ENCODE measurements around the gene ALKBH3.

Gene ALKBH3

GRCh38 chr11:43920598-43921419 is 40.2 kb downstream of the ALKBH3 start:
- no peak for FAIRE-seq
- no peak for DNase-seq (ENCODE audit: insufficient read length, low spot score)
- no peak for TF ChIP-seq CTCF (IDR thresholded peaks at IDR 0.05; ENCODE audit: insufficient read depth, missing control alignments)

DNA sequence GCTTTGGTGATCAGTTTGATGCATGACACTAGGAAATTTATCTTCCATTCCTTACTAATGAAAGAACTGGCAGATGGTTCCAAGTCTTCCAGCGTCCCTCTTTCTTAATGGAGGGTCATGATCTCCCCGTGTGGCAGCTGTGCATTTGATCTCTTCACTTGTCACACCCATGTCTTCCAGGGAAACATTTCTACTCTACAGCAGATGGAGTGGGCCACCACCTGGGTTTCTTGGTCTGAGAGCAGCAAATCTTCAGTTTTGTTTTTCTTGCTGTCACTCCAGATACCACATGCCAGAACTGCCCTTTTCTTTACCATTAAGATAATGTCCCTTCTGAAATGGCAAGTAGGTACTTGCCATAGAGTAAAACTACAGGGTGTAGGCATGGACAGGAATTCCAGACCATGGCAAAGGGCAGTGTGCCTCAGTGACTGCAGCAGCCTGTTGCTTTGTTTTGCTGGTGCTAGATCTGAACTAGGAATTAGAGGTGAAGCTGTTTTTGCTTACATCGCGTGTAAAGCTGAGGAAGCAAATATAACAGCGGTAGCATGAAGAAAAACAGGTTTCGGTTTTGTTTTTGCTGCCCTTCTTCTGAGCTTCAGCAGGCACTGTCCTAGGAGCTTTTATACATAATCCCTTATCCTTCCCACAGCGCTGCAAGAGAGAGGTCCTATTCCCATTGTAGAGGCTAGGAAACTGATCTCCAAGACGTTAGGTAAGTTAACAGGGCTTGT is 41.1 kb downstream of the ALKBH3 start:
- DNase-seq (ENCODE audit: insufficient read length, low spot score) = no peak
- no peak for TF ChIP-seq CTCF (IDR thresholded peaks at IDR 0.05; ENCODE audit: insufficient read depth, missing control alignments)
- FAIRE-seq = no peak

DNA sequence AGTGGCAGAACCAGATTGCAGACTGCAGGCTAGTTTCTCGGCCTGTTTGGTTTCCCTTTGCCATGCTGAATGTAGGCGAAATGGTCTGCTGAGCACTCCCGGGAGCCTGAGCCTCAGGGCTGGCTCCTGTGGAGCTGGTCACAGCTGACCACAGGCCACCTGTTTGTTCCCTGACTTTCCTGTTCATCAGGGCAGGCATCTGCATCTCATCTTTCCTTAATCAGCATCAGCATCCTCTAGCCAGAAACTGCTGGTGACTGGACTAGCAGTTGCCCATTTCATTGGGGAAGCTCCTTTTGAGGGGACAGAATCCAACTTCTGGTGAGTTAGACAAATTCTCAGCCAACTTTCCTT is 41.6 kb downstream of the ALKBH3 start:
- no peak for FAIRE-seq
- DNase-seq (ENCODE audit: insufficient read length, low spot score) = no peak
- no peak for TF ChIP-seq CTCF (IDR thresholded peaks at IDR 0.05; ENCODE audit: insufficient read depth, missing control alignments)

DNA sequence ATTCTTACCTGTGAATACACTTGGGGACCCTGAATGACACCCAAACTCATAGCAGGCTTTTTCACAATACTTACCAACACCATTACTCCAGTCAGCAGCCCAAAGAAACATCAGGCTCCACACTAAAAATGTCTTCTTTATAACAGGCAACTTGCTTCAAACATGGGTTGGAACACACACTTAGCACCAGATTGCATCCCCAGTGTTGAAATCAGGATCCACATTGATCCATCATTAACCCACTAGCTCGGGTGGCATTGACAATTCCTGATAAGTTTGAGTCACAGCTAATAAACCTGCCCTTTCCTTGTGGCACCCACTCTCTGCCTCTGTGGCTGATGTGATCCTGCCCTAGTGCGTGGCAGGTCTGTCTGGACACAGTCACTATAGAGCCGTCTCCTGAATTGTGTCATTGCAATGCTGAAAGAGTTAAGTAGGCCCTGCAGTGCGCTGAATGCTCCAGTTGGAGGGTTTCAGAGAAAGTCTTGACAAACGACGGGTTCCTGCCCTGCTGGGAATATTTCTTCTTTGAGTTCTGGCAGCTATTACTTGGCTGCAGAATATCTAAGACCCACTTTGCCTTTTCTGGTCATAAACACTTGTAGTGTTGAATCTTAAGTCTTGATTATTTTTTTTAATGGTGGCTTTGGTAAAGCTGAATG is 42.2 kb downstream of the ALKBH3 start:
- FAIRE-seq (no peak), DNase-seq (ENCODE audit: insufficient read length, low spot score) (no peak)
- no peak for TF ChIP-seq CTCF (IDR thresholded peaks at IDR 0.05; ENCODE audit: insufficient read depth, missing control alignments)

DNA sequence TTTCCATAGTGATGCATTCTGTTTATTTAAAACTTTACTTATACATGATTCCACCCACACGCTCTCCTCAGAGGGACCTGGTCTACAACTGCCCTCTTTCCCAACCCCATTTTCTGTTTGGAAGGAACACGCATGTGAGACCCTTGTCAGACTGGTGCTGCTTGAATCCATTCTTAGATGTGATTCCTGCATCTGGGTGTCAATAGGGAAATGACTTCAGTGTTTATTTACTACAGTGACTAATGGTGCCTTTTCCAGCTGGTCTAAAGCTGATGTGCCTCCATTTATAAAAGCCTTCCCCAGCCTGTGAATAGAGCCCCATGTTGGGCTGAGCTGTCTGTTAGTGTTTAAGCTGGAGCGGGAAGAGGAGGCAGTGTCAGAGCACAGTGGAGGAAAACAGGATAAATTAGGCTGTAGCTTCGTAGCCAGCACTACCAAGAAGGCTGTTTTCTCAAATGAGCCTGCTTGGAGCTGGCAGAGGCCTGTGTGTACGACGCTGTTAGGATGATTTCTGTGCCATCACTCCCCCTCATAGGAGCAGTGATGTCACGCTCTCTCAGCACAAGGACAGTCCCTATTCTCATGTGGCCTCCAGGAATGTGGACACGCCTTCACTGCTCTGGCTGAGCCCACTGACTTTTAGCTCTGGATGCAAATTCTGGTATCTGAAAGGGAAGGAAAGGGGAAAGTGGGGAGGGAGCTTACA is 42.9 kb downstream of the ALKBH3 start:
- FAIRE-seq = no peak
- no peak for TF ChIP-seq CTCF (IDR thresholded peaks at IDR 0.05; ENCODE audit: insufficient read depth, missing control alignments)
- no peak for DNase-seq (ENCODE audit: insufficient read length, low spot score)

DNA sequence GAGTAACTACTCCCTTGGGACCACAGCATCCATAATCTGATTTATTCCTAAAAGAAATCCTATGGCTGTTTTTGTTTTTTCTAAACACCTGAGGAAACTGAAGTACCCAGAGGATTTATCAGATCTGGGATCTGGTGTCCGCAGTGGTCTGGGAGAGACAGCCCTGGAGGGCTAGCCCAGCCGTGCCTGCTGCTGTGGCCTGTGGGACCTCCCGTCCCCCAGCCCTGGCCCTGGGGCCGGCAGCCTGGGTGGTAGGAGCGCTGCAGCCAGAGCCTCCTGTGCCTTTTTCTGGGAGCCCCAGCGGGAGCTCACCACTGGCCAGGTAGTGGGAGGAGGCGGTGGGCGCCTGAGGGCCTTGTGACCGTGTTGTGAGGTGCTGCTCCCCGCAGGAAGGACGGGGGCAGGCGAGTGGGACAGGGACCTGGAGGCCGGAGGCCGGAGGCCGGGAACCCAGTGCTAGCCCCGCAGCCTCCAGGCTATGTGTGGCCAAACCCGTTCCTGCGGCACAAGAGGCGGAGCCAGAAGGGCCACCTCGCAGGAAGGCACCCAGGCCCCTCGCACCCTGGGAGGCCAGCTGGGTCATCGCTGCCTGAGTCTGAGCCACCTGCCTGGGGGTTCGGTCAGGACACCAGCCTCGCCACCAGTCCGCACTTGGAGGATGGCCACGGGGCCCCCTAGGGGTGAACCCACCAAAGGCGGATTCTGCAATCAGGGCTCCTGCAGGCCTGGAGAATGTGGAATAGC is 43.7 kb downstream of the ALKBH3 start:
- no peak for TF ChIP-seq CTCF (IDR thresholded peaks at IDR 0.05; ENCODE audit: insufficient read depth, missing control alignments)
- no peak for DNase-seq (ENCODE audit: insufficient read length, low spot score)

More for the DNA sequence above, 43.7 kb downstream of the ALKBH3 start:
- no peak for FAIRE-seq
